Mesendoderm (in vitro differentiated cells): Measurements from ENCODE around the gene KLHL6.

Source experiments
- DNase-seq: peaks from one replicate; pipeline ENCODE4 v3.0.0; 2013
- H2AK5ac ChIP-seq: 2 replicates; pipeline ENCODE4 v1.6.1; 2013; ENCODE audit warnings: low read length, inconsistent platforms
- H2BK120ac ChIP-seq: 2 replicates; pipeline ENCODE4 v1.6.1; 2013; ENCODE audit warnings: low read depth, mild to moderate bottlenecking, low read length, moderate library complexity, mixed read lengths
- H2BK15ac ChIP-seq: replicated peaks from 2 replicates; pipeline ENCODE4 v1.6.1; 2013; ENCODE audit warnings: low read depth, mild to moderate bottlenecking, moderate library complexity
- H2BK5ac ChIP-seq: 2 replicates; pipeline ENCODE4 v1.6.1; 2013; ENCODE audit warnings: low read length, inconsistent platforms
- H3K18ac ChIP-seq: 2 replicates; pipeline ENCODE4 v1.6.1; 2013; ENCODE audit warnings: mild to moderate bottlenecking, low read length, mixed read lengths
- H3K23ac ChIP-seq: one replicate; pipeline ENCODE4 v1.6.1; 2013; ENCODE audit warnings: low read length
- H3K27ac ChIP-seq: 2 replicates; pipeline ENCODE4 v1.5.1; 2013; ENCODE audit warnings: low read depth, mild to moderate bottlenecking, inconsistent platforms, low read length, moderate library complexity
- H3K27me3 ChIP-seq: 2 replicates; pipeline ENCODE4 v1.6.1; 2013; ENCODE audit warnings: low read length, control low read depth, mild to moderate bottlenecking, inconsistent platforms; ENCODE audit not compliant: insufficient read depth, poor library complexity
- H3K36me3 ChIP-seq: 2 replicates; pipeline ENCODE4 v1.6.1; 2013; ENCODE audit warnings: low read length, inconsistent platforms; ENCODE audit not compliant: control insufficient read depth, insufficient read depth
- H3K4ac ChIP-seq: one replicate; pipeline ENCODE4 v1.6.1; 2013; ENCODE audit warnings: low read depth, mild to moderate bottlenecking, low read length, moderate library complexity
- H3K4me1 ChIP-seq: 2 replicates; pipeline ENCODE4 v1.6.1; 2013; ENCODE audit warnings: low read depth, low read length, inconsistent platforms; ENCODE audit not compliant: control insufficient read depth
- H3K4me2 ChIP-seq: 2 replicates; pipeline ENCODE4 v1.6.1; 2013; ENCODE audit warnings: low read length
- H3K4me3 ChIP-seq: 2 replicates; pipeline ENCODE4 v1.5.1; 2013; ENCODE audit warnings: mild to moderate bottlenecking, low read length
- H3K56ac ChIP-seq: one replicate; pipeline ENCODE4 v1.6.1; 2013; ENCODE audit warnings: low read length
- H3K79me1 ChIP-seq: 2 replicates; pipeline ENCODE4 v1.6.1; 2013; ENCODE audit warnings: low read length, inconsistent platforms
- H3K79me2 ChIP-seq: 2 replicates; pipeline ENCODE4 v1.6.1; 2013; ENCODE audit warnings: mild to moderate bottlenecking, low read length; ENCODE audit not compliant: control insufficient read depth, insufficient read depth
- H3K9ac ChIP-seq: 2 replicates; pipeline ENCODE4 v1.6.1; 2013; ENCODE audit warnings: low read length, inconsistent platforms
- H4K5ac ChIP-seq: one replicate; pipeline ENCODE4 v1.6.1; 2013; ENCODE audit warnings: low read length
- H4K8ac ChIP-seq: one replicate; pipeline ENCODE4 v1.6.1; 2013; ENCODE audit warnings: low read depth, mild to moderate bottlenecking, control low read depth, low read length, moderate library complexity
- WGBS: extraction: QIAGEN DNeasy Blood & Tissue Kit; methylation state at CpG from one replicate; pipeline ENCODE4 v1.1.7; 2013; ENCODE audit warnings: low lambda C conversion rate, missing lambda C conversion rate; ENCODE audit not compliant: insufficient coverage; ENCODE audit errors: extremely low coverage; 5-methylcytosine and 5-hydroxymethylcytosine counted together

The KLHL6 gene

GRCh38 chr3:183490211-183490601, 65.3 kb downstream of the KLHL6 start:
- no peak for DNase-seq
- H3K79me2 ChIP-seq: no peaks in the 10 kb centered on the region
- H3K4me3 ChIP-seq: no peak overlapping the region
- H3K9ac ChIP-seq: no peak overlapping the region
- no peak overlapping the region for H3K4me2 ChIP-seq
- H3K27me3 ChIP-seq: no peaks in the 10 kb centered on the region
- H3K23ac ChIP-seq: no peak overlapping the region
- no peak overlapping the region for H3K4ac ChIP-seq
- H4K8ac ChIP-seq: no peak overlapping the region
- no peak overlapping the region for H4K5ac ChIP-seq
- H2BK5ac ChIP-seq: no peak overlapping the region
- no peak overlapping the region for H3K56ac ChIP-seq
- no peak overlapping the region for H2AK5ac ChIP-seq
- no peaks in the 10 kb centered on the region for H3K79me1 ChIP-seq
- no peak overlapping the region for H2BK120ac ChIP-seq
- H3K4me1 ChIP-seq: no peaks in the 10 kb centered on the region
- no peak overlapping the region for H3K18ac ChIP-seq
- no peak overlapping the region for H2BK15ac ChIP-seq
- no CpG with 5 or more reads among the region's 9 CpGs for WGBS
- no peaks in the 10 kb centered on the region for H3K36me3 ChIP-seq
- H3K27ac ChIP-seq: no peak overlapping the region

- DNase-seq: no peak
- H3K56ac ChIP-seq: no peak overlapping the region
- H3K4ac ChIP-seq: no peak overlapping the region
- H2AK5ac ChIP-seq: no peak overlapping the region
- H3K79me2 ChIP-seq: no peaks in the 10 kb centered on the region
- no peak overlapping the region for H3K23ac ChIP-seq
- H4K5ac ChIP-seq: no peak overlapping the region
- no peaks in the 10 kb centered on the region for H3K36me3 ChIP-seq
- H2BK15ac ChIP-seq: no peak overlapping the region
- no peaks in the 10 kb centered on the region for H3K4me1 ChIP-seq
- no peak overlapping the region for H2BK5ac ChIP-seq
- H3K18ac ChIP-seq: no peak overlapping the region
- H3K27ac ChIP-seq: no peak overlapping the region
- 100% methylated on average over 2 of the region's 6 CpGs for WGBS
- no peak overlapping the region for H3K4me3 ChIP-seq
- H3K9ac ChIP-seq: no peak overlapping the region
- no peaks in the 10 kb centered on the region for H3K79me1 ChIP-seq
- H3K4me2 ChIP-seq: no peak overlapping the region
- H2BK120ac ChIP-seq: no peak overlapping the region
- no peak overlapping the region for H4K8ac ChIP-seq
- H3K27me3 ChIP-seq: no peaks in the 10 kb centered on the region
Measured at GRCh38 chr3:183489455-183490210, 65.9 kb downstream of the KLHL6 start.

DNA sequence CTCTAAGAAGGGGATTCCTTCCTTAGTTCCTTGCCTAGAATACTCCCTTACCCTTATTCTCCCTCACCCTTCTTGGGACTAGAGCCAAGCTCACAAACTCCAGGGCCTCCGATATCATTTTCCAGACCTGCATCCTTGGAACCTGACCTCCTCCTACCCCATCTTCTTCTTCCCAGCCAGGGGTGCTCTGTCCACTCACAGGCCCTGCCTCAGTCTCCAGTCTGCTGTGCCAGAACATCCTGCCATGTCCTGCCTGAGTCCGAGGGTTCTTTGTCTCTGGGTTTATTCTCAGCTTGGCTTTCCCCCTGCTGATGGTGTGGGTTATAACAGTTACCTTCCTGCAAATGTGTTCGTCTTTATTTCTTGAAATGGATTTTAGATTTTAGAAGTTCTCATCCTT, 67.2 kb downstream of the KLHL6 start:
- no peaks in the 10 kb centered on the region for H3K36me3 ChIP-seq
- no peak overlapping the region for H3K9ac ChIP-seq
- no peak overlapping the region for H2AK5ac ChIP-seq
- H2BK15ac ChIP-seq: no peak overlapping the region
- no peak overlapping the region for H3K27ac ChIP-seq
- no peak overlapping the region for H3K4me2 ChIP-seq
- no peak overlapping the region for H2BK120ac ChIP-seq
- H3K79me1 ChIP-seq: no peaks in the 10 kb centered on the region
- H4K8ac ChIP-seq: no peak overlapping the region
- H3K23ac ChIP-seq: no peak overlapping the region
- no peak overlapping the region for H4K5ac ChIP-seq
- H3K18ac ChIP-seq: no peak overlapping the region
- no peak overlapping the region for H2BK5ac ChIP-seq
- no CpG with 5 or more reads among the region's 3 CpGs for WGBS
- H3K4me3 ChIP-seq: no peak overlapping the region
- H3K27me3 ChIP-seq: no peaks in the 10 kb centered on the region
- H3K4me1 ChIP-seq: no peaks in the 10 kb centered on the region
- no peak for DNase-seq
- no peaks in the 10 kb centered on the region for H3K79me2 ChIP-seq
- H3K56ac ChIP-seq: no peak overlapping the region
- no peak overlapping the region for H3K4ac ChIP-seq

- H3K4me2 ChIP-seq: no peak overlapping the region
- H3K4ac ChIP-seq: no peak overlapping the region
- no peaks in the 10 kb centered on the region for H3K27me3 ChIP-seq
- H3K56ac ChIP-seq: no peak overlapping the region
- no peak overlapping the region for H3K18ac ChIP-seq
- no CpG with 5 or more reads among the region's 6 CpGs for WGBS
- H2BK15ac ChIP-seq: no peak overlapping the region
- DNase-seq: no peak
- no peak overlapping the region for H2BK120ac ChIP-seq
- H3K79me1 ChIP-seq: no peaks in the 10 kb centered on the region
- H3K4me3 ChIP-seq: no peak overlapping the region
- H2BK5ac ChIP-seq: no peak overlapping the region
- H3K4me1 ChIP-seq: no peaks in the 10 kb centered on the region
- no peak overlapping the region for H3K27ac ChIP-seq
- no peak overlapping the region for H4K5ac ChIP-seq
- H3K36me3 ChIP-seq: no peaks in the 10 kb centered on the region
- no peak overlapping the region for H3K23ac ChIP-seq
- no peak overlapping the region for H2AK5ac ChIP-seq
- no peak overlapping the region for H4K8ac ChIP-seq
- no peaks in the 10 kb centered on the region for H3K79me2 ChIP-seq
- no peak overlapping the region for H3K9ac ChIP-seq
Measured at GRCh38 chr3:183487896-183488295, 67.6 kb downstream of the KLHL6 start.

DNA sequence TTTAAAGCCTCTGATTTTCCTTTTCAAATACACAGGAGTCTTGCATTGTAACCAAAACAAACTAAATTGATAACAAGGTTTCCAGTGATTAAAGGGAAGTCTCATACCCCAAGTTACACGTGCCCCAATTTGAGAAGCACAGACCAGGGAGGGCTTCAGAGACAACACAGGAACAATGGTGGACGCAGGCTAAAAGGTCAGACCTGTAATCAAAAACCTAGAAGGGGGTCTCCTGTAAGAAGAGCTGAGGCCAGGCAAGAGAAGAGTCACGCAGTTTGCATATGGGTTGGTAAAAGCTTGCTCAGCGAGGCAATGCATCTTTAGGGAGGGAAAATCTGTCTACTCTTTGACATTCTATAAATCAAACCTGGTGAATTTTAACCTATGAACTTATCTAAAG, 68.5 kb downstream of the KLHL6 start:
- Histone ChIP-seq H3K23ac (no peak overlapping the region), H2BK15ac (no peak overlapping the region), H3K79me2 (no peaks in the 10 kb centered on the region), H3K27me3 (no peaks in the 10 kb centered on the region), H3K36me3 (no peaks in the 10 kb centered on the region), H3K4ac (no peak overlapping the region), H4K8ac (no peak overlapping the region), H3K56ac (no peak overlapping the region), H3K27ac (no peak overlapping the region), H3K4me3 (no peak overlapping the region), H3K4me1 (no peaks in the 10 kb centered on the region), H3K4me2 (no peak overlapping the region), H2BK5ac (no peak overlapping the region), H3K18ac (no peak overlapping the region), H2AK5ac (no peak overlapping the region), H3K9ac (no peak overlapping the region), H2BK120ac (no peak overlapping the region), H3K79me1 (no peaks in the 10 kb centered on the region), H4K5ac (no peak overlapping the region)
- WGBS: no CpG with 5 or more reads among the region's 4 CpGs
- DNase-seq: no peak

DNA sequence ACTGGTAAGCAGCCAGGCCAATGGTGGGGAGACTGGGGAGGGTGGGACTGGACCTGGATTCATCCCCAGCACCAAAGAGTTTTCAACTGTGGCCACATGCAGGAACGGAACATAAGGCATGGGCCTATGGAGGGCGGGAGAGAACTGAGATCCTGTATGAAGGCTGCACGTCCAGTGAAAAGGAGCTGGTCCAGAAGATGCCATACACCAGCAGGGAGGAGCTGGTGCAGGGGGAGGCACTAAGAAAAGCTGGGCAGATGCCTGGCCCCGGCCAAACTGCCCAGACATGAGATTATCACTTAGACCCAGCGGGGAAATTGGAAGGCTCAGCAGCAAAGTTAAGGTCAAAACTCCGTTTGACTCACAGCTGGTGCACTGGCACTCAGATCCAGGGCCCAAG, 69.0 kb downstream of the KLHL6 start:
- Histone ChIP-seq H3K36me3 (no peaks in the 10 kb centered on the region), H3K27ac (no peak overlapping the region), H3K79me1 (no peaks in the 10 kb centered on the region), H2AK5ac (no peak overlapping the region), H3K56ac (no peak overlapping the region), H3K23ac (no peak overlapping the region), H3K4me2 (no peak overlapping the region), H3K4me1 (no peaks in the 10 kb centered on the region), H3K4ac (no peak overlapping the region), H3K4me3 (no peak overlapping the region), H3K79me2 (no peaks in the 10 kb centered on the region), H4K5ac (no peak overlapping the region), H2BK5ac (no peak overlapping the region), H3K18ac (no peak overlapping the region), H3K27me3 (no peaks in the 10 kb centered on the region), H4K8ac (no peak overlapping the region), H2BK120ac (no peak overlapping the region), H2BK15ac (no peak overlapping the region), H3K9ac (no peak overlapping the region)
- no peak for DNase-seq
- WGBS: no CpG with 5 or more reads among the region's 6 CpGs
